HCT116 (cell line): Measurements from ENCODE around the gene KIAA0319L. TPM values are rescaled to one million over a fixed set of nuclear protein-coding genes. Genes with fewer than 3 reads are reported as not detected.
"Not testable (repeated sequence)": the region's sequence is repeated elsewhere in the genome, so short reads cannot be mapped to it uniquely, and the experiment has no call there.

Source experiments
- ATAC-seq: fragments of 200-7000 bp; cut with Tn5 transposase; 2 replicates; pipeline ENCODE4 v1.9.1; 2020; ENCODE audit warnings: mild to moderate bottlenecking, moderate library complexity
- BruUV-seq: library from RNA; stranded (reverse); fragments of 400-500 nt; replicated peaks from 2 replicates; lab custom pipeline; 2021; lab: Mats Ljungman, UMichigan
- CTCF ChIA-PET: fragments of 300-600 bp; sonication (Branson Sonifier 250); formaldehyde crosslinking; loops from one replicate; lab custom pipeline; 2021; ENCODE audit warnings: antibody characterized with exemption; lab: Charles Lee
- POLR2A ChIA-PET: fragments of 300-600, 350-600 bp; sonication (Branson Sonifier 250); formaldehyde crosslinking; loops from one replicate; lab custom pipeline; 2021; ENCODE audit warnings: antibody characterized with exemption; lab: Charles Lee
- RAD21 ChIA-PET, 2 experiments: fragments of 300-600 bp; sonication (Branson Sonifier 250); formaldehyde crosslinking; loops; one replicate each; lab custom pipeline; 2023; ENCODE audit warnings: low total read pairs in 2 of 2; ENCODE audit not compliant: uncharacterized antibody in 2 of 2, unreplicated experiment in 2 of 2, low non-redundant PET in 1 of 2; lab: Charles Lee
- DNase-seq: peaks from one replicate; pipeline ENCODE4 v3.0.0-alpha.2; 2010; ENCODE audit warnings: low read depth, low spot score
- H2AFZ ChIP-seq: fragments of 200-600 bp; shearing (Covaris generic), sonication (generic); 2 replicates; pipeline ENCODE4 v1.6.1; 2017; ENCODE audit warnings: low read depth, mixed run types, mixed read lengths, antibody characterized with exemption, low read length; ENCODE audit not compliant: poor library complexity, severe bottlenecking
- H3K27ac ChIP-seq: 2 replicates; pipeline ENCODE4 v1.5.1; 2012; ENCODE audit warnings: low read depth, low read length
- H3K27me3 ChIP-seq: fragments of 200-600 bp; sonication (generic); 2 replicates; pipeline ENCODE4 v1.6.1; 2016; ENCODE audit warnings: mixed run types, low read length, mixed read lengths; ENCODE audit not compliant: insufficient read depth
- H3K36me3 ChIP-seq, 2 experiments: fragments of 200-500 bp in 1 of 2; fragments of 200-600 bp in 1 of 2; sonication (Bioruptor generic) in 1 of 2; sonication (generic) in 1 of 2; 2 replicates each; pipeline versions ENCODE4 v1.5.1 to v1.6.1; 2014 to 2016; ENCODE audit warnings: low read length in 2 of 2, inconsistent platforms in 1 of 2, mixed read lengths in 1 of 2, mixed run types in 1 of 2; ENCODE audit not compliant: insufficient read depth in 2 of 2, control insufficient read depth in 1 of 2
- H3K4me1 ChIP-seq, 2 experiments: fragments of 200-600 bp in 1 of 2; sonication (generic) in 1 of 2; 2 replicates each; pipeline versions ENCODE4 v1.5.1 to v1.6.1; 2012 to 2017; ENCODE audit warnings: low read length in 2 of 2, inconsistent platforms in 1 of 2, mild to moderate bottlenecking in 1 of 2, mixed read lengths in 1 of 2, mixed run types in 1 of 2, moderate library complexity in 1 of 2; ENCODE audit not compliant: insufficient read depth in 2 of 2, control insufficient read depth in 1 of 2
- H3K4me2 ChIP-seq: fragments of 200-600 bp; sonication (generic); 2 replicates; pipeline ENCODE4 v1.6.1; 2017; ENCODE audit warnings: mixed run types, low read length, mixed read lengths
- H3K4me3 ChIP-seq, 2 experiments: fragments of 200-600 bp in 1 of 2; sonication (generic) in 1 of 2; replicated peaks in 1 of 2; 2 replicates each; pipeline ENCODE4 v1.5.1; 2011 to 2016; ENCODE audit warnings: low read length in 2 of 2, control low read depth in 1 of 2, low read depth in 1 of 2, mild to moderate bottlenecking in 1 of 2, mixed read lengths in 1 of 2, mixed run types in 1 of 2
- H3K79me2 ChIP-seq: fragments of 200-600 bp; sonication (generic); 2 replicates; pipeline ENCODE4 v1.6.1; 2017; ENCODE audit warnings: mild to moderate bottlenecking, mixed run types, low read length, moderate library complexity, mixed read lengths; ENCODE audit not compliant: insufficient read depth
- H3K9ac ChIP-seq: fragments of 200-600 bp; sonication (generic); 2 replicates; pipeline ENCODE4 v1.6.1; 2016; ENCODE audit warnings: low read length, mixed read lengths
- H3K9me2 ChIP-seq: fragments of 200-600 bp; sonication (generic), shearing (Covaris generic); 2 replicates; pipeline ENCODE4 v1.6.1; 2017; ENCODE audit warnings: mixed run types, mild to moderate bottlenecking, moderate library complexity; ENCODE audit not compliant: insufficient read depth
- H3K9me3 ChIP-seq, 2 experiments: fragments of 200-500 bp in 1 of 2; fragments of 200-600 bp in 1 of 2; sonication (Bioruptor generic) in 1 of 2; sonication (generic) in 1 of 2; 2 replicates each; pipeline ENCODE4 v1.6.1; 2014 to 2017; ENCODE audit warnings: low read length in 2 of 2, mixed read lengths in 2 of 2, inconsistent platforms in 1 of 2, low read depth in 1 of 2, mild to moderate bottlenecking in 1 of 2, mixed run types in 1 of 2, moderate library complexity in 1 of 2; ENCODE audit not compliant: control insufficient read depth in 1 of 2, insufficient read depth in 1 of 2
- H4K20me1 ChIP-seq: fragments of 200-600 bp; sonication (generic), shearing (Covaris generic); 2 replicates; pipeline ENCODE4 v1.6.1; 2017; ENCODE audit warnings: mixed run types, mild to moderate bottlenecking, moderate library complexity; ENCODE audit not compliant: insufficient read depth
- EGR1 ChIP-seq: IDR thresholded peaks from 2 replicates; pipeline ENCODE4 v1.6.1; 2012; ENCODE audit warnings: low read depth
- POLR2AphosphoS5 ChIP-seq: IDR thresholded peaks from 2 replicates; pipeline ENCODE4 v1.6.1; 2011; ENCODE audit warnings: mild to moderate bottlenecking, low read depth, low read length, moderate library complexity
- RAD21 ChIP-seq: IDR thresholded peaks from 2 replicates; pipeline ENCODE4 v1.6.1; 2012; ENCODE audit warnings: low read depth, mild to moderate bottlenecking
- TCF7L2 ChIP-seq: IDR thresholded peaks from 2 replicates; pipeline ENCODE4 v1.7.0; 2011; ENCODE audit warnings: borderline replicate concordance, inconsistent platforms; ENCODE audit not compliant: insufficient read depth, insufficient read length; ENCODE audit errors: extremely low read depth
- YY1 ChIP-seq: IDR thresholded peaks from 2 replicates; pipeline ENCODE4 v1.6.1; 2011; ENCODE audit warnings: low read length, low read depth, moderate library complexity, mild to moderate bottlenecking; ENCODE audit not compliant: insufficient replicate concordance; ENCODE audit errors: extremely low read depth
- intact Hi-C: fragments of 100-400 bp; cut with micrococcal nuclease; formaldehyde crosslinking; loops from 2 replicates; pipeline ENCODE4 v1.10.0; 2022
- total RNA-seq: library from RNA; stranded (reverse); gene quantifications from one replicate; pipeline ENCODE4 v1.2.1, GENCODE V29; 2021; ENCODE audit not compliant: unreplicated experiment
- TF ChIP-seq, protein P1 (sequence below): IDR thresholded peaks from 2 replicates; pipeline ENCODE4 v1.6.1; 2012; ENCODE audit warnings: low read depth

Gene KIAA0319L
- total RNA-seq, 1 experiment from 2014 or later: 35.6 TPM

DNA sequence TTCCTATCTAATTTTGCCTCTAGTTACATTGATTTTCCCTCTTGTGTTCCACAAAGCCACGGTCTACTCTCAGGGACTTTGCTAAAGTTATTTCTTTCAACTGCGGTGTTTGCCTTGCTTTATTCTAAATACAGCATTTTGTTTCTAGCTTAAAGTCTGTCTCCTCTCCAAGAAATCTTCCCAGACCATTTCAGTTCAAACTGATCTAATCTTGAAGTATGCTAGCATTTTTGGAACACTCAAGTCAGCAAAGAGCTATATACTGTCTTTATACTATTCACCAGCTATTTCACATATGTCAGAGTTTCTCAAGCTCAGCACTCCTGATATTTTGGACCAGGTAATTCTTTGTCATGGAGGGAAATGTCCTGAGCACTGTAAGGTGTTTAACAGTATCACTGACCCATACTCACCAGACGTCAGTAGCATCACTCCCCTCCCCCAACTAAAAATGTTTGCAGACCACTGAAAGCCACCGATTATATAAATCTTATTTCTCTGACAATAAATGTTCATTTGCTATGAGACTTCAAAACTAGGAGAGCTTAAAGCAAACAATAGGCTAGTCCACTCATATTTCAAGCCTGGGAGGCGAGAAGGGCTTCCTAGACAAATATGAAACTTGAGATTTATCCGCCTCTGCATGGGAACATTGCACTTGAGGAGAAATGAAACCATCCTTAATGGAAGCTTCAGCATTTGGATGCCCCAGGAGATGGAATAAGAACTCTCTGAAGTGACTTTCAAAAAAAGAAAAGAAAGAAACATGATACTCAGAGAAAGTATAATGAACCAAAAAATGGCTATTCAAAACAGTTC lies 81.1 kb downstream of the KIAA0319L start (continued):
- TF ChIP-seq RAD21: no peak
- no peak for TF ChIP-seq YY1
- no peak for TF ChIP-seq EGR1

DNA sequence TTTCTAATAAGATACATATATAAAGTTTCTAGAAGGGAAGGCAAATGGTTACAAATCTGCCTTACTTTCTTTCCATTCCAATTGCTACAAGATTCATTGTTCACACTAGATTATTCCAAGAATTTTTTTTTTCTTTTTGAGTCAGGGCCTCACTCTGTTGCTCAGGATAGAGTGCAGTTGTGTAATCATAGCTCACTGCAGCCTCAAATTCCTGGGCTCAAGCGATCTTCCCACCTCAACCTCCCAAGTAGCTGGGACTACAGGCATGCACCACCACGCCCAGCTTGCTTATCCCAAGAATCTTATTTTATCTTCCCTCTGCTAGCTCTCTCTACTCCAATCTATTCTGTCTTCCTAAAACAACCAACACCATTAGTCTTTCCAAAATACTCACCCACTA lies 81.8 kb downstream of the KIAA0319L start:
- no peaks in the 10 kb centered on the region for H3K4me1 ChIP-seq
- no peaks in the 10 kb centered on the region for H3K27me3 ChIP-seq
- intact Hi-C loops: no loop called here
- no peak overlapping the region for H3K9ac ChIP-seq
- no peak overlapping the region for H2AFZ ChIP-seq
- no peak overlapping the region for H3K4me2 ChIP-seq
- no peak overlapping the region for H3K27ac ChIP-seq
- POLR2A ChIA-PET: no interaction called here
- RAD21 ChIA-PET: interaction anchor here in 1 of 2 experiments (0.6 kb wide), 1 partner anchor 41 kb away, joined by 3 read pairs; no protein-coding TSS in a partner anchor
- no peaks in the 10 kb centered on the region for H3K9me2 ChIP-seq
- H3K4me3 ChIP-seq: no peak overlapping the region
- no peak for DNase-seq
- H3K36me3 ChIP-seq: 0 out of 4 replicates have a peak, but pooled peaks cover 0 to 5% of the 10 kb centered on the region in 2 experiments
- no peaks in the 10 kb centered on the region for H3K79me2 ChIP-seq
- ATAC-seq: no peak
- no TSS peak for BruUV-seq
- CTCF ChIA-PET: no interaction called here
- H3K9me3 ChIP-seq: no peaks in the 10 kb centered on the region
- TF ChIP-seq, protein P1, sequence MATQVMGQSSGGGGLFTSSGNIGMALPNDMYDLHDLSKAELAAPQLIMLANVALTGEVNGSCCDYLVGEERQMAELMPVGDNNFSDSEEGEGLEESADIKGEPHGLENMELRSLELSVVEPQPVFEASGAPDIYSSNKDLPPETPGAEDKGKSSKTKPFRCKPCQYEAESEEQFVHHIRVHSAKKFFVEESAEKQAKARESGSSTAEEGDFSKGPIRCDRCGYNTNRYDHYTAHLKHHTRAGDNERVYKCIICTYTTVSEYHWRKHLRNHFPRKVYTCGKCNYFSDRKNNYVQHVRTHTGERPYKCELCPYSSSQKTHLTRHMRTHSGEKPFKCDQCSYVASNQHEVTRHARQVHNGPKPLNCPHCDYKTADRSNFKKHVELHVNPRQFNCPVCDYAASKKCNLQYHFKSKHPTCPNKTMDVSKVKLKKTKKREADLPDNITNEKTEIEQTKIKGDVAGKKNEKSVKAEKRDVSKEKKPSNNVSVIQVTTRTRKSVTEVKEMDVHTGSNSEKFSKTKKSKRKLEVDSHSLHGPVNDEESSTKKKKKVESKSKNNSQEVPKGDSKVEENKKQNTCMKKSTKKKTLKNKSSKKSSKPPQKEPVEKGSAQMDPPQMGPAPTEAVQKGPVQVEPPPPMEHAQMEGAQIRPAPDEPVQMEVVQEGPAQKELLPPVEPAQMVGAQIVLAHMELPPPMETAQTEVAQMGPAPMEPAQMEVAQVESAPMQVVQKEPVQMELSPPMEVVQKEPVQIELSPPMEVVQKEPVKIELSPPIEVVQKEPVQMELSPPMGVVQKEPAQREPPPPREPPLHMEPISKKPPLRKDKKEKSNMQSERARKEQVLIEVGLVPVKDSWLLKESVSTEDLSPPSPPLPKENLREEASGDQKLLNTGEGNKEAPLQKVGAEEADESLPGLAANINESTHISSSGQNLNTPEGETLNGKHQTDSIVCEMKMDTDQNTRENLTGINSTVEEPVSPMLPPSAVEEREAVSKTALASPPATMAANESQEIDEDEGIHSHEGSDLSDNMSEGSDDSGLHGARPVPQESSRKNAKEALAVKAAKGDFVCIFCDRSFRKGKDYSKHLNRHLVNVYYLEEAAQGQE: no peak
- no peak for TF ChIP-seq POLR2AphosphoS5
- TF ChIP-seq TCF7L2: no peak
- H4K20me1 ChIP-seq: no peaks in the 10 kb centered on the region

DNA sequence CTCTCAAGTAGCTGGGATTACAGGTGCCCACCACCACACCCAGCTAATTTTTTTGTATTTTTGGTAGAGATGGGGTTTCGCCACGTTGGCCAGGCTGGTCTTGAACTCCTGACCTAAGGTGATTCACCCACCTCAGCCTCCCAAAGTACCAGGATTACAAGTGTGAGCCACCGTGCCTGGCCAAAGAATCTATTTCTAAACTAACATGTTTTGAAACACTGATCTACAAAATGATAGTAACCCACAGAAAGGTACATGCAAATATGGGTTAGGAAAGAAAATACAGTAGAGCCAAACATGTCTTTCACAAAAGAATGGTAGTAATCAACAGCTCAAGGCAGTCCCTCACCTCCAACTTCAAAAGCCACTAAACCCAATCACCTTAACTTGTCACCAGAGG lies 84.0 kb downstream of the KIAA0319L start:
- H3K9me3 ChIP-seq, RAD21 ChIA-PET, H3K9ac ChIP-seq, H3K4me3 ChIP-seq, H3K27me3 ChIP-seq, ATAC-seq, H3K27ac ChIP-seq, BruUV-seq, POLR2A ChIA-PET, H3K4me2 ChIP-seq, H3K79me2 ChIP-seq, H3K36me3 ChIP-seq, DNase-seq, H3K4me1 ChIP-seq, H3K9me2 ChIP-seq, H4K20me1 ChIP-seq, H2AFZ ChIP-seq, CTCF ChIA-PET, intact Hi-C loops: not testable (repeated sequence)
